GM18873 (cell line): ENCODE measurements around the gene PRKCSH.

Experiments used
- ATAC-seq: cut with Tn5 transposase; IDR thresholded peaks from one replicate; pipeline ENCODE4 v1.9.1; 2021; ENCODE audit warnings: mild to moderate bottlenecking, moderate library complexity, moderate number of reproducible peaks; ENCODE audit not compliant: unreplicated experiment, low FRiP score

The PRKCSH gene

GRCh38 chr19:11495885-11496284, 60.5 kb downstream of the PRKCSH start:
- ATAC-seq, result no peak

GRCh38 chr19:11496391-11497163, 61.1 kb downstream of the PRKCSH start:
- ATAC-seq, result no peak

GRCh38 chr19:11499220-11499726, 63.8 kb downstream of the PRKCSH start:
- no peak for ATAC-seq

GRCh38 chr19:11499890-11500420, 64.5 kb downstream of the PRKCSH start:
- no peak for ATAC-seq
